WTC11 (cell line): ENCODE data around the gene BNC2. TPM values are rescaled to one million over a fixed set of nuclear protein-coding genes. Genes with fewer than 3 reads are reported as not detected.

Experiments used
- ATAC-seq: fragments of 200-7000 bp; cut with Tn5 transposase; 2 replicates; pipeline ENCODE4 v1.10.0; 2021; ENCODE audit warnings: mild to moderate bottlenecking, moderate library complexity
- CTCF ChIA-PET: fragments of 300-600 bp; sonication (Branson Sonifier 250); formaldehyde crosslinking; loops from one replicate; lab custom pipeline; 2021; ENCODE audit warnings: antibody characterized with exemption; lab: Charles Lee
- POLR2A ChIA-PET: fragments of 350-600 bp; sonication (Branson Sonifier 250); formaldehyde crosslinking; loops from one replicate; lab custom pipeline; 2021; ENCODE audit warnings: antibody characterized with exemption; lab: Charles Lee
- DNase-seq: peaks from one replicate; pipeline ENCODE4 v3.0.0; 2021; ENCODE audit warnings: low spot score
- H3K27ac Mint-ChIP-seq: 2 replicates; pipeline ENCODE4 v1.8.0; 2021; ENCODE audit warnings: mixed read lengths
- H3K27me3 Mint-ChIP-seq: 2 replicates; pipeline ENCODE4 v1.8.0; 2021; ENCODE audit warnings: low read depth, mild to moderate bottlenecking, moderate library complexity, mixed read lengths
- H3K36me3 Mint-ChIP-seq: 2 replicates; pipeline ENCODE4 v1.8.0; 2021; ENCODE audit warnings: mixed read lengths
- H3K4me1 Mint-ChIP-seq: 2 replicates; pipeline ENCODE4 v1.8.0; 2022; ENCODE audit warnings: mixed read lengths
- H3K4me3 Mint-ChIP-seq: 2 replicates; pipeline ENCODE4 v1.8.0; 2021; ENCODE audit warnings: mild to moderate bottlenecking, moderate library complexity, mixed read lengths
- H3K9me3 Mint-ChIP-seq: 2 replicates; pipeline ENCODE4 v1.8.0; 2021; ENCODE audit warnings: mixed read lengths
- ARID4B ChIP-seq: sonication (generic); formaldehyde crosslinking; IDR thresholded peaks from 2 replicates; pipeline ENCODE4 v1.8.0; 2023; ENCODE audit warnings: missing genetic modification reagents, mild to moderate bottlenecking, borderline replicate concordance
- CBFB ChIP-seq: sonication (generic); formaldehyde crosslinking; IDR thresholded peaks from 2 replicates; pipeline ENCODE4 v1.8.1; 2022; ENCODE audit warnings: mild to moderate bottlenecking, low read depth, missing genetic modification reagents
- CREB1 ChIP-seq: sonication (generic); formaldehyde crosslinking; IDR thresholded peaks from 2 replicates; pipeline ENCODE4 v1.8.0; 2023; ENCODE audit warnings: mild to moderate bottlenecking, missing genetic modification reagents
- CREM ChIP-seq: sonication (generic); formaldehyde crosslinking; IDR thresholded peaks from 2 replicates; pipeline ENCODE4 v1.8.1; 2022; ENCODE audit warnings: mild to moderate bottlenecking, missing genetic modification reagents, moderate library complexity
- GRHL2 ChIP-seq: fragments of 250-450 bp; sonication (Bioruptor Pico); IDR thresholded peaks from 2 replicates; pipeline ENCODE4 v1.8.0; 2022; ENCODE audit warnings: mild to moderate bottlenecking, moderate library complexity; ENCODE audit not compliant: insufficient replicate concordance, severe bottlenecking
- NFYB ChIP-seq: sonication (generic); formaldehyde crosslinking; conservative IDR thresholded peaks from 2 replicates; pipeline ENCODE4 v1.8.0; 2022; ENCODE audit warnings: low read depth, missing genetic modification reagents
- OVOL2 ChIP-seq: fragments of 250-450 bp; sonication (Bioruptor Pico); IDR thresholded peaks from 2 replicates; pipeline ENCODE4 v1.9.0; 2021; ENCODE audit warnings: mild to moderate bottlenecking, borderline replicate concordance
- PRRX2 ChIP-seq: fragments of 250-450 bp; sonication (Bioruptor Pico); IDR thresholded peaks from 2 replicates; pipeline ENCODE4 v1.8.0; 2021; ENCODE audit warnings: mild to moderate bottlenecking
- SMAD3 ChIP-seq: sonication (generic); formaldehyde crosslinking; IDR thresholded peaks from 2 replicates; pipeline ENCODE4 v1.8.0; 2022; ENCODE audit warnings: missing genetic modification reagents, mild to moderate bottlenecking, borderline replicate concordance
- SP1 ChIP-seq: sonication (generic); formaldehyde crosslinking; conservative IDR thresholded peaks from 2 replicates; pipeline ENCODE4 v1.8.1; 2022; ENCODE audit warnings: missing genetic modification reagents
- ZNF138 ChIP-seq: sonication (generic); formaldehyde crosslinking; conservative IDR thresholded peaks from 2 replicates; pipeline ENCODE4 v1.8.1; 2022; ENCODE audit warnings: mild to moderate bottlenecking, moderate library complexity, missing genetic modification reagents
- ZNF263 ChIP-seq: sonication (generic); formaldehyde crosslinking; IDR thresholded peaks from 2 replicates; pipeline ENCODE4 v1.8.1; 2022; ENCODE audit warnings: low read depth, mild to moderate bottlenecking, moderate library complexity, missing genetic modification reagents
- ZNF423 ChIP-seq: fragments of 250-450 bp; sonication (Bioruptor Pico); IDR thresholded peaks from 2 replicates; pipeline ENCODE4 v2.1.2; 2022; ENCODE audit warnings: mild to moderate bottlenecking, moderate library complexity
- total RNA-seq: library from RNA; stranded (reverse); gene quantifications from 3 replicates; pipeline ENCODE4 v1.2.3, GENCODE V29; 2021
- TF ChIP-seq, protein P1 (sequence below): sonication (generic); formaldehyde crosslinking; IDR thresholded peaks from 2 replicates; pipeline ENCODE4 v1.8.1; 2023; ENCODE audit warnings: mild to moderate bottlenecking, missing genetic modification reagents, moderate library complexity
- TF ChIP-seq, protein P2 (sequence below): sonication (generic); formaldehyde crosslinking; IDR thresholded peaks from 2 replicates; pipeline ENCODE4 v1.8.0; 2022; ENCODE audit warnings: missing genetic modification reagents
- TF ChIP-seq, protein P3 (sequence below): fragments of 250-450 bp; sonication (Bioruptor Pico); IDR thresholded peaks from 2 replicates; pipeline ENCODE4 v1.9.0; 2021; ENCODE audit warnings: moderate library complexity, mild to moderate bottlenecking, inconsistent platforms, borderline replicate concordance

BNC2 gene
- total RNA-seq, 1 experiment from 2014 or later = 33.3 TPM

- TF ChIP-seq CREB1 (CRISPR knock-in tag) = no peak
- TF ChIP-seq NFYB (CRISPR knock-in tag) = no peak
- no peak for TF ChIP-seq ZNF423 (CRISPR knock-in tag)
- TF ChIP-seq CREM (CRISPR knock-in tag) = no peak
- TF ChIP-seq GRHL2 = no peak
- no peak for TF ChIP-seq ZNF263 (CRISPR knock-in tag)
- TF ChIP-seq, protein P1, sequence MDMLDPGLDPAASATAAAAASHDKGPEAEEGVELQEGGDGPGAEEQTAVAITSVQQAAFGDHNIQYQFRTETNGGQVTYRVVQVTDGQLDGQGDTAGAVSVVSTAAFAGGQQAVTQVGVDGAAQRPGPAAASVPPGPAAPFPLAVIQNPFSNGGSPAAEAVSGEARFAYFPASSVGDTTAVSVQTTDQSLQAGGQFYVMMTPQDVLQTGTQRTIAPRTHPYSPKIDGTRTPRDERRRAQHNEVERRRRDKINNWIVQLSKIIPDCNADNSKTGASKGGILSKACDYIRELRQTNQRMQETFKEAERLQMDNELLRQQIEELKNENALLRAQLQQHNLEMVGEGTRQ (CRISPR knock-in tag) = no peak
- no peak for TF ChIP-seq ZNF138 (CRISPR knock-in tag)
- TF ChIP-seq, protein P2, sequence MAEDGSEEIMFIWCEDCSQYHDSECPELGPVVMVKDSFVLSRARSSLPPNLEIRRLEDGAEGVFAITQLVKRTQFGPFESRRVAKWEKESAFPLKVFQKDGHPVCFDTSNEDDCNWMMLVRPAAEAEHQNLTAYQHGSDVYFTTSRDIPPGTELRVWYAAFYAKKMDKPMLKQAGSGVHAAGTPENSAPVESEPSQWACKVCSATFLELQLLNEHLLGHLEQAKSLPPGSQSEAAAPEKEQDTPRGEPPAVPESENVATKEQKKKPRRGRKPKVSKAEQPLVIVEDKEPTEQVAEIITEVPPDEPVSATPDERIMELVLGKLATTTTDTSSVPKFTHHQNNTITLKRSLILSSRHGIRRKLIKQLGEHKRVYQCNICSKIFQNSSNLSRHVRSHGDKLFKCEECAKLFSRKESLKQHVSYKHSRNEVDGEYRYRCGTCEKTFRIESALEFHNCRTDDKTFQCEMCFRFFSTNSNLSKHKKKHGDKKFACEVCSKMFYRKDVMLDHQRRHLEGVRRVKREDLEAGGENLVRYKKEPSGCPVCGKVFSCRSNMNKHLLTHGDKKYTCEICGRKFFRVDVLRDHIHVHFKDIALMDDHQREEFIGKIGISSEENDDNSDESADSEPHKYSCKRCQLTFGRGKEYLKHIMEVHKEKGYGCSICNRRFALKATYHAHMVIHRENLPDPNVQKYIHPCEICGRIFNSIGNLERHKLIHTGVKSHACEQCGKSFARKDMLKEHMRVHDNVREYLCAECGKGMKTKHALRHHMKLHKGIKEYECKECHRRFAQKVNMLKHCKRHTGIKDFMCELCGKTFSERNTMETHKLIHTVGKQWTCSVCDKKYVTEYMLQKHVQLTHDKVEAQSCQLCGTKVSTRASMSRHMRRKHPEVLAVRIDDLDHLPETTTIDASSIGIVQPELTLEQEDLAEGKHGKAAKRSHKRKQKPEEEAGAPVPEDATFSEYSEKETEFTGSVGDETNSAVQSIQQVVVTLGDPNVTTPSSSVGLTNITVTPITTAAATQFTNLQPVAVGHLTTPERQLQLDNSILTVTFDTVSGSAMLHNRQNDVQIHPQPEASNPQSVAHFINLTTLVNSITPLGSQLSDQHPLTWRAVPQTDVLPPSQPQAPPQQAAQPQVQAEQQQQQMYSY = no peak
- TF ChIP-seq SP1 = no peak
- ATAC-seq = no peak
- Mint-ChIP-seq H3K4me3 (no peak overlapping the region), H3K27ac (no peak overlapping the region), H3K36me3 (peaks cover 15% of the 10 kb centered on the region), H3K4me1 (peaks cover 10% of the 10 kb centered on the region), H3K9me3 (peaks cover 26% of the 10 kb centered on the region), H3K27me3 (no peaks in the 10 kb centered on the region)
- DNase-seq = no peak
- CTCF ChIA-PET = no interaction called here
- POLR2A ChIA-PET = no interaction called here
Measured at GRCh38 chr9:16884952-16885513, 14.6 kb upstream of the BNC2 start.

DNA sequence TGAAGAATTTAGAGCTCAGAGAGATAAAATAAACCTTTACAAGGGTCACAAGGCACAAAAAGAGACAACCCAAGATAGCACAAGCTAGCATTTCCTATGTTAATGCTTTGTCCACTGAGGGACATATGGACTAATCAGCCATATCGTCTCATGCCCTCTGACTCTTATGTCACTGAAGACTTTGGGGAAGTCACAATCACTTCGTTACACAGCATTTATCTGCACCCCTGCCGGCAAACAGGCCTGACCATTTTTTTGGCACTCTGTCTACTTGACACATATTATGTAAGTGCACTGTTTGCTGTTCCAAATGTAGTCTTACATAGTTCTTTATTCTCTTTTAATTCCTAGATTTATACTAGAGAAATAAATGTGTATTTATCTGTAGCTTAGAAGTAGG is 13.9 kb upstream of the BNC2 start:
- no peak for TF ChIP-seq PRRX2 (CRISPR knock-in tag)
- TF ChIP-seq, protein P3, sequence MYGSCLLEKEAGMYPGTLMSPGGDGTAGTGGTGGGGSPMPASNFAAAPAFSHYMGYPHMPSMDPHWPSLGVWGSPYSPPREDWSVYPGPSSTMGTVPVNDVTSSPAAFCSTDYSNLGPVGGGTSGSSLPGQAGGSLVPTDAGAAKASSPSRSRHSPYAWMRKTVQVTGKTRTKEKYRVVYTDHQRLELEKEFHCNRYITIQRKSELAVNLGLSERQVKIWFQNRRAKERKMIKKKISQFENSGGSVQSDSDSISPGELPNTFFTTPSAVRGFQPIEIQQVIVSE (CRISPR knock-in tag) = no peak
- TF ChIP-seq ARID4B (CRISPR knock-in tag) = no peak
- TF ChIP-seq SMAD3 (CRISPR knock-in tag) = no peak
- no peak for TF ChIP-seq CBFB (CRISPR knock-in tag)
- TF ChIP-seq, protein P2 = no peak
- no peak for TF ChIP-seq OVOL2 (CRISPR knock-in tag)
- TF ChIP-seq, protein P1 (CRISPR knock-in tag) = no peak
- Mint-ChIP-seq H3K4me1 (peaks cover 10% of the 10 kb centered on the region), H3K36me3 (peaks cover 15% of the 10 kb centered on the region), H3K9me3 (peaks cover 26% of the 10 kb centered on the region), H3K4me3 (no peak overlapping the region), H3K27me3 (no peaks in the 10 kb centered on the region), H3K27ac (no peak overlapping the region)
- DNase-seq = no peak
- CTCF ChIA-PET = no interaction called here
- ATAC-seq = no peak
- POLR2A ChIA-PET = no interaction called here
